ENCODE data around the gene XIAP. TPM values are rescaled to one million over a fixed set of nuclear protein-coding genes. Genes with fewer than 3 reads are reported as not detected.
A peak's percentile ranks its signal among the peaks of the same experiment; 100 is the strongest.
"Not testable (repeated sequence)": the region's sequence is repeated elsewhere in the genome, so short reads cannot be mapped to it uniquely, and the experiment has no call there.

The XIAP gene
- total RNA-seq, 1 experiment from 2014 or later: 16.1 TPM

DNA sequence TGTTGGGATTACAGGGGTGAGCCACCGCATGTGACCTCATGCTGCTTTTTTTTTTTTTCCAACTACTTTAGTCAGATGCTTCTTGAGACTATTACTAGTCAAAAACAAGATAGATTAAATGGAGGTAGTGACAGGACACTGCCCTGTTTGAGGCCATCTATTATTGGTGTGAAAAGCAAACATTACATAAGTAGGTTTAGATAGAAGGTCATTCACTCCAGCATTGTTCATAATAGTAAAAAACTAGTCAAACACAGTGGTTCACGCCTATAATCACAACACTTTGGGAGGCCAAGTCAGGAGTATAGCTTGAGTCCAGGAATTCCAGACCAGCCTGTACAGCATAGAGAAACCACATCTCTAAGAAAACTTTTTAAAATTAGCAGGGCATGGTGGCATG, 16.3 kb downstream of the XIAP start:
- no peak for DNase-seq (ENCODE audit: low read depth)

DNA sequence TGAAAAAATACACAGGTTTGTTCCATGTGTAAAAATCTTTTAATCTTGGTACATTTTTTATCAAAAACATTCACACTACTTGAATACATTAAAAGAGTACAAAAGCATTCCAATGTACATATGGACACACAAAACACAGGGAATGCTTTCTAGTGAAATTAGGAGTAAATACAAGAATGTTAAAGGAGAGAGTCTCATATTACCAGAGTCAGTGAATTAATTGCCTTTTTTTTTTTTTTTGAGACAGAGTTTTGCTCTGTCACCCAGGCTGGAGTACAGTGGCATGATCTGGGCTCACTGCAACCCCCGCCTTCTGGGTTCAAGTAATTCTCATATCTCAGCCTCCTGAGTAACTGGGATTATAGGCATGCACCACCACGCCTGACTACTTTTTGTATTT, 17.0 kb downstream of the XIAP start:
- DNase-seq (ENCODE audit: low read depth): no peak

DNA sequence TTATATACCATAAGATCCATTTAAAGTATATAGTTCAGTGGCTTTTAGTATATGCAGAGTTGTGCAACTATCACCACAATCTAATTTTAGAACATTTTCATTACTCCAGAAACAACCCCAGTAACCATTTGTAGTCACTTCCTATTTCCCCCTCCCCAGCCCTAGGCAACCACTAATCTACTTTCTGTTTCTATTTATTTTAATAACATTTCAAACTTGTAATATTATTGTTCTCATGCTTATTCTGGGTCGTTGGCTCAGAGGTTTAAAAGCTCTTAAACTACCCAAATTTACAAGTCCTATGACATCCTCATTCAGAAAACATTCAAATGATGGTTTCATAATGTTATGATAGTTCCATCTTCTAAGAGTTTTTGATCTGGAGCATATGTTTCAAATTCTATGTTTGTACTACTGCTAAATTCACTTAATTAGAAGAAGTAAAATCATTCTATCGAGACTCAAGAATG, 18.4 kb downstream of the XIAP start:
- peak; percentile 18 for DNase-seq (ENCODE audit: low read depth)

DNA sequence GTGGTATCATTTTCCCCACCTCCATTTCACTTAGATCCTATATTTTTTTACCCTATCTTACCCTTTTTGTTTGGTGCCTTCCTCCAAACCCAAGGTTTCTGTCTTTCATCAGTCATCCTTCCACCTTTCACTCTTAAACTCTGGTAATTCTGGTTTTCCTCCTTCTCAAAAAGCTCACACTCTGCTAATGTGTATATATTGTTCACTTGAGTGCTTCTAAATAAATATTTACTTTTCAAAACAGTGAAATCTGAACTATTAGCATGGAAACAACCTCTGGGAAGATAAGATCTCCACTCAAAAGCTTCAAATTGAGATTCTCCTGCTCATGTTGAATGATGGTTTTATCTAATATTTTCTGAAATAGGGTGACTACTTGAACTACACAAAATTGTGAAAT, 21.5 kb downstream of the XIAP start:
- DNase-seq (ENCODE audit: low read depth): no peak

DNA sequence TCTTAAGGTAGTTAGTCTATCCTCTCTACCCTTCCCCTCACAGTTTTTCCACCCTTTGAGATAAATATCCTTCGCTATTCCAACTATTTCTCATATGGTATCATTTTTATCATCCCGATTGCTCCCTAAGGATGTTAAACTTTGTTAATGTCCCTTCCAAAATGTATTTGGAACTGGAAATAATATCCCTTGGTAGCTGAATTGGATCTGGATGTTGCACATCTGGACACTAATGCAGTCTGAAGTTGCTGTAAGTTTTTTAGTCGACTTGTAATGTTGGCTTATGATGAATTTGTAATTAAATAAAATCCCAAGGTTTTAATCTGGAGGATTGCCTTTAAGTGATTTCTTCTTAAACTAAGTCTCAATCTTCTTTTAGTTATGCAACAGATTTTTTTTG, 22.5 kb downstream of the XIAP start:
- DNase-seq (ENCODE audit: low read depth): no peak

DNA sequence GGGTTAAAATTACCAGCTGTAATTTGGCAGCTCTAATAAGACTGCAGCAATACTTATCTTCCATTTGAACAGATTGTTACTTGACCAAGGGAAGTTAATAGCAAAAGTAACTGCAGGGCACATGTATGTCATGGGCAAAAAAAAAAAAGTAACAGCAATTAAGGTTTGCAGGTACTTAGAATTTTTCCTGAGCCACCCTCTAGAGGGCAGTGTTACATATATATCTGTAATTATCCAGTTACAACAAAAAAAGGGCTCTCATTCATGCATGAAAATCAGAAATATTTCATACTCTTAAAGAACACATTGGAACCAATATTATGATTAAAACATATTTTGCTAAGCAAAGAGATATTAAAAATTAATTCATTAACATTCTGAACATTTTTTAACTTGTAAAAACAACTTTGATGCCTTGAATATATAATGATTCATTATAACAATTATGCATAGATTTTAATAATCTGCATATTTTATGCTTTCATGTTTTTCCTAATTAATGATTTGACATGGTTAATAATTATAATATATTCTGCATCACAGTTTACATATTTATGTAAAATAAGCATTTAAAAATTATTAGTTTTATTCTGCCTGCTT, 25.1 kb downstream of the XIAP start:
- peak; percentile 32 for DNase-seq (ENCODE audit: low read depth)

DNA sequence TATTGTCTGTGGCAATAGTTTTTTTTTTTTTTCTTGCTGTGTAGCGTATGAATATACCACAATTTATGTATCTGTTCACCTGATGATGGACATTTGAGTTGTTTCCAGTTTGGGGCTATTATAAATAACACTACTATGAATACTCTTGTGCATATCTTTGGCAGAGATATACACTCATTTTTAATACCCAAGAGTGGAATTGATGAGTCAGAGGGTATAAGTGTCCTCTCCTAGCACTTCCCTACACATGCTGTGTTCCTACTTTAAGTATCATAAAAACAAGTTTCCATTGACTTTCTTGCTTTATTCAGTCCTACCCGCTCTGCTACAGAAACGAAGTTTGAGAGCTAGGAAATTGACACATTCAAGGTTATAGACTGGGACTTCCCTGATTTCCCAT, 39.8 kb downstream of the XIAP start:
- no peak for DNase-seq (ENCODE audit: low read depth)

DNA sequence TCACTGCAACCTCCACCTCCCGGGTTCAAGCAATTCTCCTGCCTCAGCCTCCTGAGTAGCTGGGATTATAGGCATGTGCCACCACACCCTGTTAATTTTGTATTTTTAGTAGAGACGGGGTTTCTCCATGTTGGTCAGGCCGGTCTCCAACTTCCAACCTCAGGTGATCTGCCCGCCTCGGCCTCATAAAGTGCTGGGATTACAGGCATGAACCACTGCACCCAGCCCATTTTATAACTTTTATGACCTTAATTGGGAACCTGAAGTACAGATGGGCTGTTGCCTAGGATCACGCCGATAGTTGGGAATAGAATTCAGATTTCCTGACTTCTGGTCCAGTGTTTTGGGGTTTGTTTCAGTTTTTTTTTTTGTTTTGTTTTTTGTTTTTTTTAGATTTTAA, 43.4 kb downstream of the XIAP start:
- DNase-seq (ENCODE audit: low read depth): not testable (repeated sequence)

DNA sequence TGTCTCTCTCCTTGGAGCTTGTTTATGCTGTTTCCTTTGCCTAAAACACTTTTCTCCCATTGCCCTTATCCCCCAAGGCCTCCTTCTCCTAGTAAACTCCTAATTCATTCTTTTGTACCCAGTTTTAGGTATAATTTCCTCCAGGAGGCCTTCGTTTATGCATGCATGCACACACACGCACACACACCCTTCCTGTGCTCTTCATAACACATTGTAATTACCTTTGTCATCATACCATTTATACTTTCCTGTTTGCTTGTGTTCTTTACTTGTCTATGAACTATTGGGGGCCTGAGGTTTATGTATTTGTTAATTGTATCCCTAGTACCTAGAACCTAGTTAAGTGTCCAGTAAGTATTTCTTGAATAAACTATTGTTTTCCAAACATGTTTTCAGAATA, 45.5 kb downstream of the XIAP start:
- no peak for DNase-seq (ENCODE audit: low read depth)

DNA sequence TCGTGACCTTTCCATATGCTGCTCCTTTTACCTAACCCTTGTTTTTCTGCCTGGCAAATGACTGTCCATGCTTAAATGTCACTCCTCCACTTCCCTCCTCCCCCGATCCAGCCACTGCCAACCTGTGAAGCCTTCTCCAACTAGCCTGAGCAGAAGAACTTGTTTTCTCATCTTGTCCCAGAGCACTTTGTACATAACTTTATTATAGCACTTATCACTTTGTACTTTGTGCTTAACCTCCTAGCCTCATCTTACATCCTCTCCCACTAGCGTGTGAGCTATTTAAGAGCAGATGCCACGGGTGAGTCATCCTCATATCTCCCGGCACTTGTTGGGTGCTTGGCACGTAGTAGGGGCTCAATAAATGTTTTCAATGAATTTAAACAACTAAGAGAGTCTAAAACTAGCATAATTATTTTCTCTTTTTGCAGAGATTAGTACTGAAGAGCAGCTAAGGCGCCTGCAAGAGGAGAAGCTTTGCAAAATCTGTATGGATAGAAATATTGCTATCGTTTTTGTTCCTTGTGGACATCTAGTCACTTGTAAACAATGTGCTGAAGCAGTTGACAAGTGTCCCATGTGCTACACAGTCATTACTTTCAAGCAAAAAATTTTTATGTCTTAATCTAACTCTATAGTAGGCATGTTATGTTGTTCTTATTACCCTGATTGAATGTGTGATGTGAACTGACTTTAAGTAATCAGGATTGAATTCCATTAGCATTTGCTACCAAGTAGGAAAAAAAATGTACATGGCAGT, 46.9 kb downstream of the XIAP start:
- peak; percentile 5 for DNase-seq (ENCODE audit: low read depth)

DNA sequence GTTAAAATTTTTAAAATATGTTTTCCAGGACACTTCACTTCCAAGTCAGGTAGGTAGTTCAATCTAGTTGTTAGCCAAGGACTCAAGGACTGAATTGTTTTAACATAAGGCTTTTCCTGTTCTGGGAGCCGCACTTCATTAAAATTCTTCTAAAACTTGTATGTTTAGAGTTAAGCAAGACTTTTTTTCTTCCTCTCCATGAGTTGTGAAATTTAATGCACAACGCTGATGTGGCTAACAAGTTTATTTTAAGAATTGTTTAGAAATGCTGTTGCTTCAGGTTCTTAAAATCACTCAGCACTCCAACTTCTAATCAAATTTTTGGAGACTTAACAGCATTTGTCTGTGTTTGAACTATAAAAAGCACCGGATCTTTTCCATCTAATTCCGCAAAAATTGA, 49.7 kb downstream of the XIAP start:
- no peak for DNase-seq (ENCODE audit: low read depth)

DNA sequence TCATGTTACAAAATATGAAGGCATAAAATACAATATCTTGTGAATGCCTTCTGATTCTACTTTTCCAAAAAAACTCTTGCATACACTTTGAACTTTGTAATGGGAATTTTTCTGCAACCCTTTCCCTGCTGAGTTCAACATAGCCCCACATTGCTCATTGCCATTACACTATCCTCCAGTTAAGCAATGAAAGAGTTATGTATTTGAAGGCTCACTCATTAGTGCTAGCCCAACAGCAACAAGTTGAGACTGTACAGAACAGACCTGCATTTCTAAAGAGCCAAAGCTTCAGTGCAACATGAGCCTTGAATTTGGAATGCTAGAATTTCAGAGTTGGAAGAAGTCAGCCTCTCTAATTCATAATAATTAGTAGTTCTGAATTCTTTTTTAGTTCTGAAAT, 57.2 kb downstream of the XIAP start:
- DNase-seq (ENCODE audit: low read depth): no peak

DNA sequence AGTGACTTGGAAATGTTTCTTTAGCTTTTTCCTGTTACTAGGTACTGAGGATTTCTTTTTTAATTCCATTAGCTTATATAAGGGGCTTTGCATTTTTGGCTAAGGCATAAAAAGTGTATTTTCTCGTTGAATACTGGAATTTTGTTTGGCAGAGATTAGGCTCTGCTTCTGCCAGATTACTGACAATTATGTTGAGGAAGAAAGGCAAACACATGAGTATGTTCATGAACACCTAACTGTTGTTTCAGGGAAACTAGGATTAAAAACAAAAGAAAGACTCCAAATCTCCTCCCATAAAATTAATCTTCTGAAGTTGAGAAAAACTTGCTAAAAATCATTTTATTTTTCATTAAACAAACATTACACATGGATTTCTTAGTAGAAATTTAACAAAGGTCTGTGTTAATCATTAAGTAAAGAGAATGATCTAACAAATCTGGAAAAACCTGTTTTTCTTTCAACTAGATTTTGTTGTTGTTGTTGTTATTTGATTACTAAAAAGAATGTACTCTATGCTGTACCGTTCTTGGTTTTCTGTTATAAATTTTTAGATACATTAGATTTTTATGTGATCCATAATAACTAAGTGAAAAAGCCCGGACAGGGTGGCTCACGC, 58.4 kb downstream of the XIAP start:
- DNase-seq (ENCODE audit: low read depth): no peak

DNA sequence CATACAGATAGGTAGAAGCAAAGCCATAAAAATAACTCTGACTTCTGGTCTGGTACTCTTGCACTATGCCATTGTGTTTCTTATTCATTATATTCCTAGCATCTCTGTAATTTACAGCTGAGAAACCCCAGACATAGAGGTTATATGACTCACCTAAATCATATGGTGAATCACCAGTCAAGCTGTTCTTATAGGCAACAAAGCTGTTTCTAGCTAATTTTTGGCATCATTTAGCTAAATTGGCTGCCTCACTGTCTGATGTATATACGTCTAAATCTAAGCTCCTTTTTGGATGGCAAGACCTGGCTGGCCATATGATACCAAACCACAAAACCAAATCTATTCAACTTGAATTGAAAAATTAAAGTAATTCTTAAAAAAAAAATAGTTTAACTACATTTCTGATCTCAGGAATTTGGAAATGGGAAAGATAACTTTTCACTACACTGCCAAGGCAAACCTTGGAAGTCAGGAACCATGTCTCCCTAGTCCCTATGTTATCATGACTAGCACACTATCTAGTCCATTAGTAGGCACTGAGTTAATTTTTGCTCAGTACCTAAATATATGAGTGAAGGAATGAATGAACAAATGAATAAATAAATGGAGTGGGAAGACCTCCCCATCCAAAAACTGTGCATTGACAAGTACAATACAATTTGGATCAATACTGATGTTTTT, 60.4 kb downstream of the XIAP start:
- DNase-seq (ENCODE audit: low read depth): peak; percentile 62

DNA sequence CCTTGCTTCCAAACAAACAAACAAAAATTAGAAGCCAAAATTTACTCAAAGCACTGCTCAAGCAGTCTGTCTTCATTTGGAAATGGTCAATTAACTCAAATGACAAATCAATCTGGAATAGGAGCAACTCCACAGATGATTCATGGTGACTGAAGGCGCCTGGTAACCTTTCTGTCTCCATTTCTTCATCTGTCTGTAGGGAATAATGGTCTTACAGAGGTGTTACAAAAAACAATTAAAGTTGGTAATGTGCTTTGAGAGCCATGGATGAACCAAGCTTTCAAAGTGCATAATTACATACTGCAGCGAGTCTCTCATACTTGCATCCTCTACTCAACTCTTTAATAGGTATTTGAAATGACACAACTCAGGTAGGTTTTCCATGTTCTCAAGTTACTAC, 63.4 kb downstream of the XIAP start:
- DNase-seq (ENCODE audit: low read depth): no peak

DNA sequence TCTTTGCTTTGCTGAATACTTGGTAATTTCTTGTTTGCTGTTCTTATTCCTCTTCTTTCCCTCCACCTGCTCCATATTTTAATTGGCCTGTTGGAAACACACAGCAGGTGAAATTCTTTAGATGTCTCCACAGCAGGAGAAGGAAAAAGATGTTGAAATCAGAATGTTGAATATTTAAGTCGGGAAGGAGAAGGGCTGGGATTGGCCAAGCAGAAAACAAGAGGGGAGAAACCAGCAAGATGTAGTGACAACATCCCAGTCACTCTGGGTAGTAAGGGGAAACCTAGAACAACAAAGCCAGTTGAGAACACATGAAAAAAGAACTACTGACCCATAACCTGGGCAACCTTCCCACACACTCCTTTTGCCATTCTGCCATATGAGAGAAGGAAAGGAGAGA, 64.3 kb downstream of the XIAP start:
- no peak for DNase-seq (ENCODE audit: low read depth)

DNA sequence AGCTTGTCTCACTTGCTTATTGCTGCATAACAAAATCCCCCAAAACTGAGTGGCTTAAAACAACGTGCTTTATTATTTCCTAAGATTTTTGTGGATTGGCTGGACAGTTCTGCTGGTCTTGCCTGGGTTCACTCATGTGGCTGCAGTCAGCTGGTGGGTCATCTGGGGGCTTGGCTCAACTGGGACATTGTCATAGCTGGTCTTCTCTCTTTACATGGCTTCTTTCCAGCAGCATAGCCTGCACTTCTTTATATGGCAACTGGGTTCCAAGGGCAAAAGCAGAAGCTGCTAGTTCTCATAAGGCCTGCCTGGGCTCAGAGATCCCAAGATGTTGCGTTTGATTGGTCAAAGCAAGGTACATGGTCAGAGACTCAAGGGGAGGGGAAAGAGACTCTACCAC, 68.0 kb downstream of the XIAP start:
- no peak for DNase-seq (ENCODE audit: low read depth)

DNA sequence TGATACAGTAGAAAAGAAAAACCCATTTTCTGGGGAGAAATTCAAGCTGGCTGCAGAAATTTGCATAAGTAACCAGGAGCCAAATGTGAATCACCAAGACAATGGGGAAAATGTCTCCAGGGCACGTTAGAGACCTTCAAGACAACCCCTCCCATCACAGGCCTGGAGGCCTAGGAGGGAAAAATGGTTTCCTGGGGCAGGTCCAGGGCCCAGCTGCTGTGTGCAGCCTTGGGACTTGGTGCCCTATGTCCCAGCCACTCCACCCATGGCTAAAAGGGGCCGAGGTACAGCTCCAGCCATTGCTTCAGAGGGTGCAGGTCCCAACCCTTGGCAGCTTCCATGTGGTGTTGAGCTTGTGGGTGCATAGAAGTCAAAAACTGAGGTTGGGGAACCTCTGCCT, 72.2 kb downstream of the XIAP start:
- not testable (repeated sequence) for DNase-seq (ENCODE audit: low read depth)

DNA sequence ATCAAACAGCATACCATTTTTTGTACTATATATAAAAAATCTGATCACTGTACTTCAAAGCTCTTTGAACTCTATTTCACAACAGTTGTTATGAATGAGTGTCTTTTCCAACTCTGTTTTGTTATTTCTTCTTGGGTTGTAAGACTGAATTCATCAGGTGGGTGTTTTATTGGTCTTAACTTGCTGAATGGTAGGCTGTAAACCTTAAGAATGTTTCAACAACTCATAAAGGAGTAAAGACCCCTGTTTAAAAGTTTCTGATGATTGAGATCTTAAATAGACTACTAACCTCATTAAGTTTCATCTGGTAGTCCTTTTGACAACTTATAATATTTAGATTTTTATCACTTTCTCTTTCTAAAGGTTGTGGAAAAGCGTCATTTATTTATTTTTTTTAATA, 83.2 kb downstream of the XIAP start:
- no peak for DNase-seq (ENCODE audit: low read depth)

DNA sequence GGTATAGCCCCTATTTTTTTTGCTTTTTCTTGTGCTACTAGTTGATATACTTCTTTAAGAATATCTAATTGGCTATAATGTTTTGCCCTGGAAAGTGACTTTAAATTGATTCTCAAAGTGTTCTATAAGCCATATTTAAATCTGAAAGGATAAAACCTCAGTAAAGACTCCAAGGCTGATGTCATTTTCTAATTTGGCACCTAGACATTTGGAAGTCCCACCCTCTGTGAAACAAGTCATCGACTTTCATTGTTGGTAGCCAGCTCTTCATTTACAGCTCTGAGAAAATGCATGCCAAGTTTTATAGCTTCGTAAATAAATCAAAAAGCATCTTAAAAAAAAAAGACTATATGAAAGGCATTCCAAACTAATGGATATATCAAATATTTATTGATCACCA, 83.6 kb downstream of the XIAP start:
- no peak for DNase-seq (ENCODE audit: low read depth)

DNA sequence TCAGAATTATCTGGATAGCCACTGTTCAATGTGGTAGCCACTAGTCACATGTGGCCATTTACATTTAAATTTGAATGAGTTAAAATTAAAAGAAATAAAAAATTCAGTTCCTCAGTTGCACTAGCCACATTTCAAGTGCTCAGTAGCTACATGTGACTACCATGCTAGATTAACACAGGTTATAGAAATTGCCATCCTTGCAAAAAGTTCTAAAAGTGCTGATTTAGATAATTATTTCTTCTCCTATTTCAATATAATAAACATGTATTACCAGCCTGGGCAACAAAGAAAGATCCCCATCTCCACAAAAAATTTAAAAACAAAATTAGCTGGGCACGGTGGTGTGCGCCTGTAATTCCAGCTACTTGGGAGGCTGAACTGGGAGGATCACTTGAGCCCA, 90.0 kb downstream of the XIAP start:
- DNase-seq (ENCODE audit: low read depth): no peak

DNA sequence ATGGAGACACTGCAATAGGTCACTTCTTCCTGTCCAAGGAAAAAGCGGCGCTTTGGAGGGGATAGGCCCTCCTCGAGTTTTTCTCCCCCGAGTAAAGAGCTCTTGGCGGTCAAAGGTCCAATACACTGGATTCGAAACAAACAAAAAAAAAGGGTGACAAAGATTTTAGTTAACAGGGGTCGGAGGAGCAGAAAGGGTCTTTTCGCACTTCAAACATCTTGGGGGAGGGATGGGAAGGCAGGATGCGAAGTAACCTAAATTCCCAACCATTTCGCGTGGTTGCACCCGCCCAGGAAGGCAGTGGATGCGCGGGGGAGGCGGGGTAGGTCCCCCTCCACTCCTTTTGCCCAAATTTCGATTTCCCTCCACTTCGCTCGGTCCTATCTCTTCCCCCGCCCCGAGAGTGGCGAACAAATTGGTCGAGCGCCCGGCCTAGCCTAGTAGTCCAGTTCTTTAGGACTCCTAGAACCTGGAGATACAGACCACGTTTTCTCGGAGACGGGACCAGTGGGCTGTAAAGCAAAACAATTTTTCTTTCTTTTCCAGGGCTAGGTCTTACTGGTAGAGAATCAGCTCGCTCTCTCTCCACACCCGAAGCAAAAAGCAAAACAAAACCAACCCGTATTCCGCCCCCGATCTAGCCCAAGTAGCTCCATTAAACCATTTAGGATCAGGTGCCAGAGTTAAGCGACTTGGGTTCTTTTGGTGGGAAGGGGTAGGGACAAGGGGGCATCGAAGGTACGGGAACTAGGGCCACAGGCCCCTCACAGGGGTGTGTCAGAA, 99.6 kb downstream of the XIAP start:
- peak; percentile 45 for DNase-seq (ENCODE audit: low read depth)
